ENCODE data around the gene CNTNAP2.

DNA sequence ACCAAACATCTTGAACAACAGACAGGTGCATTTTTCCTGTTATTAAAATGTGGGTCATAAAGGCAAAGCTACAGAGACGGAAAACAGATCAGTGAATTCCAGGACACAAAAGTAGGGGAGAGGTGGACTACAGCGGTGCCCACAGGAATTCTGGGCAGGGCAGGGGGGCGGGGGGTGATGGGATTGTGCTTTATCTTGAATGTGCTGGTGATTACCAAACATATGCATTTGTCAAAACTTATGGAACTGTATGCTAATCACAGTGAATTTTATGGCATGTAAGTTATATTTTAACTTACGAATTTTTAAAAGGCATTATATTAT lies 519.4 kb downstream of the CNTNAP2 start:
- TF ChIP-seq, protein P1, sequence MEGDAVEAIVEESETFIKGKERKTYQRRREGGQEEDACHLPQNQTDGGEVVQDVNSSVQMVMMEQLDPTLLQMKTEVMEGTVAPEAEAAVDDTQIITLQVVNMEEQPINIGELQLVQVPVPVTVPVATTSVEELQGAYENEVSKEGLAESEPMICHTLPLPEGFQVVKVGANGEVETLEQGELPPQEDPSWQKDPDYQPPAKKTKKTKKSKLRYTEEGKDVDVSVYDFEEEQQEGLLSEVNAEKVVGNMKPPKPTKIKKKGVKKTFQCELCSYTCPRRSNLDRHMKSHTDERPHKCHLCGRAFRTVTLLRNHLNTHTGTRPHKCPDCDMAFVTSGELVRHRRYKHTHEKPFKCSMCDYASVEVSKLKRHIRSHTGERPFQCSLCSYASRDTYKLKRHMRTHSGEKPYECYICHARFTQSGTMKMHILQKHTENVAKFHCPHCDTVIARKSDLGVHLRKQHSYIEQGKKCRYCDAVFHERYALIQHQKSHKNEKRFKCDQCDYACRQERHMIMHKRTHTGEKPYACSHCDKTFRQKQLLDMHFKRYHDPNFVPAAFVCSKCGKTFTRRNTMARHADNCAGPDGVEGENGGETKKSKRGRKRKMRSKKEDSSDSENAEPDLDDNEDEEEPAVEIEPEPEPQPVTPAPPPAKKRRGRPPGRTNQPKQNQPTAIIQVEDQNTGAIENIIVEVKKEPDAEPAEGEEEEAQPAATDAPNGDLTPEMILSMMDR (conservative IDR thresholded peaks at IDR 0.05 in 1 of 2, IDR thresholded peaks at IDR 0.05 in 1 of 2; ENCODE audit: low read depth in 1 of 2, low read length in 2 of 2), result no peak
- TF ChIP-seq EZH2 (IDR thresholded peaks at IDR 0.05; ENCODE audit: low read length, missing control alignments), result no peak

Measured in fibroblast of lung (primary cell).